H1 (cell line): Measurements from ENCODE around the gene VHLL. TPM values are rescaled to one million over a fixed set of nuclear protein-coding genes. Genes with fewer than 3 reads are reported as not detected.

Experiments used
- CTCF ChIA-PET: fragments of 300-600 bp; sonication (Branson Sonifier 250); formaldehyde crosslinking; loops from one replicate; lab custom pipeline; 2021; ENCODE audit not compliant: partially characterized antibody; lab: Charles Lee
- POLR2A ChIA-PET: fragments of 300-600 bp; sonication (Branson Sonifier 250); formaldehyde crosslinking; loops from one replicate; lab custom pipeline; 2021; ENCODE audit warnings: inconsistent platforms; ENCODE audit not compliant: partially characterized antibody; lab: Charles Lee
- DNase-seq, 2 experiments: peaks; one replicate each; pipeline versions ENCODE4 v3.0.0 to v3.0.0-alpha.2; 2010 to 2022; ENCODE audit warnings: low spot score in 2 of 2, low read depth in 1 of 2, mixed read lengths in 1 of 2
- FAIRE-seq: peaks from 2 replicates; lab custom pipeline; 2011; peaks lifted over from hg19 to GRCh38; lab: Jason Lieb, UNC
- H2AFZ ChIP-seq: 2 replicates; pipeline ENCODE4 v1.8.1; 2012; ENCODE audit warnings: low read length, inconsistent platforms
- H2AK5ac ChIP-seq: 2 replicates; pipeline ENCODE4 v1.6.1; 2013; ENCODE audit warnings: low read depth, low read length
- H2BK120ac ChIP-seq: replicated peaks from 2 replicates; pipeline ENCODE3; 2013; ENCODE audit warnings: low read depth, low read length, inconsistent platforms
- H2BK12ac ChIP-seq: 2 replicates; pipeline ENCODE4 v1.6.1; 2013; ENCODE audit warnings: low read depth, low read length
- H2BK15ac ChIP-seq: 2 replicates; pipeline ENCODE4 v1.6.1; 2013; ENCODE audit warnings: low read length
- H2BK20ac ChIP-seq: 2 replicates; pipeline ENCODE4 v1.6.1; 2013; ENCODE audit warnings: low read length
- H2BK5ac ChIP-seq: 2 replicates; pipeline ENCODE4 v1.6.1; 2013; ENCODE audit warnings: low read depth, low read length
- H3K14ac ChIP-seq: 2 replicates; pipeline ENCODE4 v1.6.1; 2013; ENCODE audit warnings: inconsistent platforms; ENCODE audit not compliant: insufficient read length
- H3K18ac ChIP-seq: 2 replicates; pipeline ENCODE4 v1.6.1; 2013; ENCODE audit warnings: low read length; ENCODE audit errors: extremely low read depth
- H3K23ac ChIP-seq: 2 replicates; pipeline ENCODE4 v1.6.1; 2013; ENCODE audit warnings: inconsistent platforms; ENCODE audit not compliant: insufficient read length
- H3K23me2 ChIP-seq: 2 replicates; pipeline ENCODE4 v1.6.1; 2013; ENCODE audit warnings: low read depth, low read length
- H3K27ac ChIP-seq: 2 replicates; pipeline ENCODE4 v1.6.1; 2011; ENCODE audit warnings: low read depth, low read length, inconsistent platforms
- H3K27me3 ChIP-seq, 4 experiments: replicated peaks in 1 of 4; 1 replicate in 1 of 4; 2 replicates in 3 of 4; pipeline versions ENCODE4 v1.6.1 to v1.8.1; 2011 to 2013; ENCODE audit warnings: low read length in 3 of 4, mild to moderate bottlenecking in 3 of 4, inconsistent platforms in 2 of 4, mixed read lengths in 2 of 4, moderate library complexity in 1 of 4; ENCODE audit not compliant: control insufficient read depth in 3 of 4, insufficient read depth in 3 of 4; ENCODE audit errors: extremely low read depth in 1 of 4
- H3K36me3 ChIP-seq, 4 experiments: 2 replicates each; pipeline versions ENCODE4 v1.6.1 to v1.8.1; 2011 to 2013; ENCODE audit warnings: mild to moderate bottlenecking in 4 of 4, low read length in 3 of 4, moderate library complexity in 2 of 4, control low read depth in 1 of 4, inconsistent platforms in 1 of 4; ENCODE audit not compliant: insufficient read depth in 4 of 4, control insufficient read depth in 2 of 4
- H3K4ac ChIP-seq: replicated peaks from 2 replicates; pipeline ENCODE3; 2013; ENCODE audit warnings: low read length, low read depth, mixed read lengths, inconsistent platforms; ENCODE audit not compliant: insufficient read length
- H3K4me1 ChIP-seq, 4 experiments: replicated peaks in 1 of 4; 1 replicate in 1 of 4; 2 replicates in 3 of 4; pipeline versions ENCODE4 v1.6.1 to v1.8.1; 2011 to 2013; ENCODE audit warnings: low read length in 3 of 4, inconsistent platforms in 2 of 4, mixed read lengths in 1 of 4; ENCODE audit not compliant: insufficient read depth in 4 of 4, control insufficient read depth in 3 of 4
- H3K4me2 ChIP-seq, 2 experiments: 2 replicates each; pipeline versions ENCODE4 v1.6.1 to v1.8.1; 2011 to 2013; ENCODE audit warnings: low read depth in 2 of 2, low read length in 2 of 2, control low read depth in 1 of 2, inconsistent platforms in 1 of 2, mild to moderate bottlenecking in 1 of 2; ENCODE audit not compliant: insufficient read depth in 1 of 2
- H3K4me3 ChIP-seq, 4 experiments: fragments of 200-600, 300-600 bp in 1 of 4; sonication (generic), shearing (Covaris generic), sonication (Bioruptor Twin) in 1 of 4; 2 replicates each; pipeline versions ENCODE4 v1.5.1 to v1.8.1; 2011 to 2016; ENCODE audit warnings: low read length in 4 of 4, low read depth in 3 of 4, control low read depth in 2 of 4, inconsistent platforms in 2 of 4, mild to moderate bottlenecking in 2 of 4, mixed read lengths in 1 of 4, moderate library complexity in 1 of 4; ENCODE audit not compliant: insufficient read depth in 2 of 4; ENCODE audit errors: extremely low read depth in 1 of 4
- H3K56ac ChIP-seq: replicated peaks from 2 replicates; pipeline ENCODE3; 2013; ENCODE audit warnings: low read depth, mild to moderate bottlenecking, mixed read lengths, low read length, inconsistent platforms; ENCODE audit not compliant: insufficient read length
- H3K79me1 ChIP-seq: 2 replicates; pipeline ENCODE4 v1.6.1; 2013; ENCODE audit warnings: low read depth, low read length, control low read depth
- H3K79me2 ChIP-seq, 2 experiments: 2 replicates each; pipeline versions ENCODE4 v1.6.1 to v1.8.1; 2012 to 2013; ENCODE audit warnings: low read length in 2 of 2, mild to moderate bottlenecking in 2 of 2, inconsistent platforms in 1 of 2; ENCODE audit not compliant: insufficient read depth in 2 of 2, control insufficient read depth in 1 of 2
- H3K9ac ChIP-seq, 4 experiments: replicated peaks in 1 of 4; 1 replicate in 1 of 4; 2 replicates in 3 of 4; pipeline versions ENCODE4 v1.6.1 to v1.8.1; 2011 to 2013; ENCODE audit warnings: low read depth in 3 of 4, low read length in 3 of 4, control low read depth in 2 of 4, mild to moderate bottlenecking in 2 of 4, moderate library complexity in 2 of 4, inconsistent platforms in 1 of 4; ENCODE audit errors: extremely low read depth in 1 of 4
- H3K9me3 ChIP-seq, 2 experiments: 2 replicates each; pipeline versions ENCODE4 v1.6.1 to v1.8.1; 2012 to 2013; ENCODE audit warnings: mild to moderate bottlenecking in 2 of 2, moderate library complexity in 2 of 2, control low read depth in 1 of 2, inconsistent platforms in 1 of 2, low read depth in 1 of 2, low read length in 1 of 2, mixed read lengths in 1 of 2; ENCODE audit not compliant: insufficient read depth in 2 of 2
- H4K20me1 ChIP-seq, 2 experiments: replicated peaks in 1 of 2; 2 replicates each; pipeline versions ENCODE3 to v1.8.1; 2011 to 2013; ENCODE audit warnings: inconsistent platforms in 2 of 2, low read length in 2 of 2, mild to moderate bottlenecking in 1 of 2; ENCODE audit not compliant: insufficient read depth in 2 of 2, control insufficient read depth in 1 of 2
- H4K5ac ChIP-seq: 2 replicates; pipeline ENCODE4 v1.6.1; 2013; ENCODE audit warnings: low read length, low read depth, mixed read lengths, inconsistent platforms; ENCODE audit not compliant: insufficient read length
- H4K8ac ChIP-seq: 2 replicates; pipeline ENCODE4 v1.8.0; 2013; ENCODE audit warnings: mild to moderate bottlenecking, moderate library complexity, low read length, inconsistent platforms; ENCODE audit not compliant: insufficient read depth; ENCODE audit errors: extremely low read depth
- H4K91ac ChIP-seq: replicated peaks from 2 replicates; pipeline ENCODE3; 2013; ENCODE audit warnings: low read length, mixed read lengths, inconsistent platforms; ENCODE audit not compliant: insufficient read length
- CEBPB ChIP-seq: IDR thresholded peaks from 2 replicates; pipeline ENCODE4 v1.6.1; 2012; ENCODE audit warnings: low read depth, low read length
- EGR1 ChIP-seq: IDR thresholded peaks from 2 replicates; pipeline ENCODE4 v1.6.1; 2011; ENCODE audit warnings: low read depth, low read length, borderline replicate concordance
- POLR2A ChIP-seq, 2 experiments: IDR thresholded peaks; 1 replicate in 1 of 2; 2 replicates in 1 of 2; pipeline ENCODE4 v1.6.1; 2011; ENCODE audit warnings: low read depth in 2 of 2, low read length in 2 of 2, mild to moderate bottlenecking in 2 of 2; ENCODE audit errors: control extremely low read depth in 1 of 2
- SP2 ChIP-seq: IDR thresholded peaks from 2 replicates; pipeline ENCODE4 v1.6.1; 2012; ENCODE audit warnings: mild to moderate bottlenecking, low read length, inconsistent platforms
- WGBS, 2 experiments: shearing (Covaris generic) in 1 of 2; methylation state at CpG; one replicate each; pipeline versions ENCODE4 v1.1.6 to v1.1.7; 2013 to 2015; ENCODE audit warnings: low lambda C conversion rate in 2 of 2, mixed read lengths in 2 of 2, inconsistent platforms in 1 of 2, low coverage in 1 of 2, missing lambda C conversion rate in 1 of 2; ENCODE audit not compliant: insufficient replicate concordance in 2 of 2, insufficient coverage in 1 of 2, insufficient read length in 1 of 2; ENCODE audit errors: extremely low coverage in 1 of 2, missing lambda C conversion rate in 1 of 2; 5-methylcytosine and 5-hydroxymethylcytosine counted together
- polyA plus RNA-seq, 7 experiments: library from polyadenylated mRNA; depleted of rRNA in 3 of 7; stranded (reverse) in 5 of 7; unstranded in 2 of 7; fragments of >200 nt in 5 of 7; fragments of 200-250 nt in 2 of 7; gene quantifications; 1 replicate in 5 of 7; 2 replicates in 1 of 7; 4 replicates in 1 of 7; pipeline versions ENCODE4 v1.2.1 to v1.2.3, GENCODE V29; 2011 to 2013; ENCODE audit warnings: missing spikeins in 2 of 7, mixed read lengths in 2 of 7
- total RNA-seq: library from RNA; stranded (reverse); fragmentation: NEBNext Ultra II Directional; extraction: Animal tissue kit (Norgen Biotek cat#: 25700); gene quantifications from 2 replicates; pipeline ENCODE4 v1.2.1, GENCODE V29; 2021

Gene VHLL
- total and polyA plus RNA-seq, 2 of the 8 experiments (the other 6 are each of a cell fraction or from before 2014, with no cell fraction given), result not detected

DNA sequence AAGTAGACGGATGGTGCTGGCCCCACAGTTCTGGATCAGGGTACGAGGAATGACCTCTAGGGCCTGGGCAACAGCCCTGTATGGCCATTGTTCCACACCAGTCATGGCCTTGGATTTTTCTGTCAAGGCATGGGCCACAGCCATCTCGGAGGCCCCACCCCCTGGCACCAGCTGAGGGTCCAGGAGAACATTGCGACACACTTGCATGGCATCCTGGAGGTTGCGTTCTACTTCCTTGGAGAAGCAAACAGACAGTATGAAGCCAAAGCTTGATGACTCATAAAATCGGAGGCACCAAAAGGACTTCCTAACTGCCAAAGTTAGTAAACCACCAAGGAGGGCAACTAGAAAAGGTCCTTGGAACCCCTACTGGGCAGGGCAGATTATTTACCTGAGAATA, 11.9 kb upstream of the VHLL start:
- Histone ChIP-seq H4K20me1 (peaks cover 0 to 5% of the 10 kb centered on the region in 2 experiments), H3K56ac (no peak overlapping the region), H2BK5ac (no peak overlapping the region), H3K4me3 (no peak overlapping the region), H3K14ac (no peak overlapping the region), H3K23me2 (no peaks in the 10 kb centered on the region), H2AK5ac (no peak overlapping the region), H3K79me1 (no peaks in the 10 kb centered on the region), H4K8ac (no peak overlapping the region), H3K18ac (no peak overlapping the region), H3K27ac (no peak overlapping the region), H3K4ac (no peak overlapping the region), H2BK120ac (no peak overlapping the region), H3K9me3 (no peaks in the 10 kb centered on the region), H2AFZ (no peak overlapping the region), H3K4me2 (no peak overlapping the region), H3K36me3 (peaks cover 35 to 82% (median 66%) of the 10 kb centered on the region in 4 experiments), H4K91ac (no peak overlapping the region), H3K79me2 (no peaks in the 10 kb centered on the region), H2BK20ac (no peak overlapping the region), H3K23ac (no peak overlapping the region), H3K4me1 (no peaks in the 10 kb centered on the region), H4K5ac (no peak overlapping the region), H3K9ac (no peak overlapping the region), H2BK12ac (no peak overlapping the region), H3K27me3 (no peaks in the 10 kb centered on the region), H2BK15ac (no peak overlapping the region)
- ChIA-PET CTCF (interaction anchor here (1.4 kb wide), 1 partner anchor 88 kb away, joined by 3 read pairs; no protein-coding TSS in a partner anchor), POLR2A (interaction anchor here (1.3 to 2.6 kb wide), 3 partner anchors 14 to 39 kb away, joined by 3 to 9 read pairs (median 5); partner anchors contain the start of genes SMG5 and TMEM79)
- peak; percentile 42; the same call in 1 of the 2 replicates for TF ChIP-seq CEBPB
- TF ChIP-seq EGR1, result no peak
- TF ChIP-seq SP2, result no peak
- TF ChIP-seq POLR2A (IDR thresholded peaks at IDR 0.05; ENCODE audit: control extremely low read depth in 1 of 2, low read depth in 2 of 2, low read length in 2 of 2), result 0 out of 3 replicates have a peak, but pooled peaks of 1 of the 2 experiments have one; percentile 28
- no peak for FAIRE-seq
- DNase-seq, result no peak
- 91% methylated on average over 6 of the region's 6 CpGs; no CpG with 5 or more reads in 1 of the 2 experiments for WGBS, 2 experiments
